ENCODE measurements around the gene VPS9D1.

VPS9D1 gene

DNA sequence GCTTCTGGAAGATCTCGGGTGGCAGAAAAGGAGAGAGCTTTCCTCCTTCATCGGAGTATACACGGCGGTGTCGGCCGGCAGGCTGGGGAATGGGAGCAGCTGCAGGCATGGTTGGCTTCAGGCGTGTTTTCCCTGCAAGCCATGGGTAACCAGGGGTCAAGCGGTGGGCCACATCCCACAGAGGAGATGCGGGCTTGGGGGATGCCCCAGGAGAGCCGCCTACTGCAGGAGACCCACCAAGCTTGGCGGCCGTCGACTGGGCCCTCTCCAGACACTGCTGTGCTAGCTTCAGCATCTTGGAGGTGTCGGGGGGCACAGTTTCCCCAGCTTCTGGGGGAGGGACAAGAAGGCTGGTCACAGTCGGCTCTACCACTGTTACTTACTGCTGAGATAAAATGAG lies 4.2 kb downstream of the VPS9D1 start:
- no peak overlapping the region for H3K4me3 ChIP-seq (ENCODE audit: low read depth, low read length)
- TF ChIP-seq, protein P1, sequence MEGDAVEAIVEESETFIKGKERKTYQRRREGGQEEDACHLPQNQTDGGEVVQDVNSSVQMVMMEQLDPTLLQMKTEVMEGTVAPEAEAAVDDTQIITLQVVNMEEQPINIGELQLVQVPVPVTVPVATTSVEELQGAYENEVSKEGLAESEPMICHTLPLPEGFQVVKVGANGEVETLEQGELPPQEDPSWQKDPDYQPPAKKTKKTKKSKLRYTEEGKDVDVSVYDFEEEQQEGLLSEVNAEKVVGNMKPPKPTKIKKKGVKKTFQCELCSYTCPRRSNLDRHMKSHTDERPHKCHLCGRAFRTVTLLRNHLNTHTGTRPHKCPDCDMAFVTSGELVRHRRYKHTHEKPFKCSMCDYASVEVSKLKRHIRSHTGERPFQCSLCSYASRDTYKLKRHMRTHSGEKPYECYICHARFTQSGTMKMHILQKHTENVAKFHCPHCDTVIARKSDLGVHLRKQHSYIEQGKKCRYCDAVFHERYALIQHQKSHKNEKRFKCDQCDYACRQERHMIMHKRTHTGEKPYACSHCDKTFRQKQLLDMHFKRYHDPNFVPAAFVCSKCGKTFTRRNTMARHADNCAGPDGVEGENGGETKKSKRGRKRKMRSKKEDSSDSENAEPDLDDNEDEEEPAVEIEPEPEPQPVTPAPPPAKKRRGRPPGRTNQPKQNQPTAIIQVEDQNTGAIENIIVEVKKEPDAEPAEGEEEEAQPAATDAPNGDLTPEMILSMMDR (IDR thresholded peaks at IDR 0.05; ENCODE audit: low read depth, low read length) = no peak

DNA sequence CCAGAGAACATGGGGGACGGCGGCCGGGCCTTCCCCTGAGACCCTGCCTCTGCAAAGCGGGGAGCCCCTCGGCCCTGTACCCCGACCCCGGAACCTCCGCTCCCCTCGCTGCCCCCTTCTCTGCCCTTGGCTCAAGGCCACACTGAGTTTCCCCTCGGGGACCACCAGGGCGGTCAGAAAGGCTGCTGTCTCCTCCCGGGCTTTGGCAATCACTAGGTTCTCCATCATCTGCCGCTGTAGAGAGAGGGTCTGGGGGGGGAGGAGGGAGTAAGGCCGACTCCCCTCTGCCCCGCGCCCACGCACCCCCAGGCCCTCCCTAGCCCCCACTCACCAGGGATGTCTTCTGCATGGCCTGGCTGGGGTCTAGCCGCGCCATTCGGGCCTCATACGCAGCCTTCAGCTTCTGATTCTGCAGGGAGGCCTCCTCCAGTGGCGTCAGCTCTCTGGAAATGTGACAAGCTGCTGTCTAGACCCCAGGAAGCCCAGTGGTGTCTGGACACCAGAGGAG lies 8.4 kb downstream of the VPS9D1 start:
- TF ChIP-seq, protein P1 (IDR thresholded peaks at IDR 0.05; ENCODE audit: low read depth, low read length) = no peak
- H3K4me3 ChIP-seq (ENCODE audit: low read depth, low read length) = peak overlapping the region; percentile 58

DNA sequence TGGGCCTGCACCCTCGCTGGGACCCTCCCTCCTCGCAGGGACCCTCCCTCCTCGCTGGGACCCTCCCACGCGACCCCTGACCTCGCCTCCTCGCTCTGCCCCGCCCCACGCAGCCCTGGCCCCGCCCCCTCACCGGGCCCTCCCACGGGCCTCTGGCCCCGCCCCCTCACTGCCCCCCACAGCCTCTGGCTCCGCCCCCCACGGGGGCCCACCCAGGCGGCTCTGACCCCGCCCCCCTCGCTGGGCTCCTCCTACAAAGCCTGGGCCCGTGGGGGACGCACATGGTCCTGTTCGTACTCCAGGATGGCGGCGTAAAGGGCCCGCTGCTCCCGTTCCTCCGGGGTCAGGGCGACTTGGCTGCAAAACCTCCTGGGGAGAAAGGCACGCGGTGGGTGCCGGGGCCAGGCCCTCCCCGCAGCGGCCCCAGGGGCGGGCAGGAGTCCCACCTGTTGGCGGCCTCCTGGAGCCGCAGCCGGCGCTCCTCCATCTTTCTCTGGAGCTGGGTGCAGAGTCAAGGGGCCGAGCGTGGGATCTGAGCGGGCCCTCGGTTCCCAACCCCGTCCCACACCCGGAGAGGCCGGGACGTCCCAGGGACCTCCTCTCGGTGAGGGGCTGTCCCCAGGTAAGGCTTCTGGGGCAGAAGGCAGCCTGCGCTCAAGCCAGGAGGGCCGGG lies 9.0 kb downstream of the VPS9D1 start:
- H3K4me3 ChIP-seq (ENCODE audit: low read depth, low read length) = peak overlapping the region; percentile 58
- TF ChIP-seq, protein P1 (IDR thresholded peaks at IDR 0.05; ENCODE audit: low read depth, low read length) = no peak

DNA sequence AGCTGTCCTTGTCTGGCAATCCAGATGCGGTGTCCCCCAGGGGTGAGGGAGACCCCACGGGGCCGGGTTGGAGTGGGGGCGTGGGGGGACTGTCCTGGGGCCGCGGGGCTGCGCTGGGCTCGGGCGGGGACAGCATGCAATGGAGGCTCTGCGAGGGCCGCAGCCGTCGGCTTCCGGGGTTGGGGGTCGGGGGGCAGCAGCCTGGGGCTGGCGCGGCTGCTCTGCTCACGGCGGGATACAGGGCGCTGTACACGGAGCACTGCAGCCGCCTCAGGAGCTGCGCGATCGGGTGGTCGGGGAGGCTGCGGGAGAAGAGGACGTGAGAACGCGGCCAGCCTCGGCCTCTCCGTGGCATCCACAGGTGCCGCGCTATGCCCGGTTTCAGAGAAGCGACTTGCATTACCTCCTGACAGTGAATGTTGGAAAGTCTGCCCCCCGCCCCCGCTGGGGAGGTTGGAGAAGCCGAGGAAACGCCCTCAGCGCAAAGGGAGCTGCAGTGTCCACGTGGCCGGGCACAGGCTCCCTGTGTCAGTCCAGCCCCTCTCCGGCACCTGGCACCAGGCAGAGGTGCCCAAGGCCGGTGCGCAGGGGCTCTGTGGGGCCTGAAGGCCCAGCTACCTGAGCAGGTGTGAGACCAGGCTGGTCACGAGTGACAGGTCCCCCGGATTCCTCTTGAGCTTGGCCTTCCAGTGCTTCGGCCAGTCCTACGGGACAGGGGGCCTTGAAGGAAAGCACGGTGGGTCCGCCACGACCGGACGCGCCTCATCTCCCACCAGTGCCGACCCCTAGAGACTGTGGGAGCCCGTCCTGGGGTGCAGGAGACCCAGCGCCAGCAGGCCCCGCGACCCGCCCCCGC lies 9.8 kb downstream of the VPS9D1 start:
- no peak overlapping the region for H3K4me3 ChIP-seq (ENCODE audit: low read depth, low read length)
- TF ChIP-seq, protein P1 (IDR thresholded peaks at IDR 0.05; ENCODE audit: low read depth, low read length) = no peak

DNA sequence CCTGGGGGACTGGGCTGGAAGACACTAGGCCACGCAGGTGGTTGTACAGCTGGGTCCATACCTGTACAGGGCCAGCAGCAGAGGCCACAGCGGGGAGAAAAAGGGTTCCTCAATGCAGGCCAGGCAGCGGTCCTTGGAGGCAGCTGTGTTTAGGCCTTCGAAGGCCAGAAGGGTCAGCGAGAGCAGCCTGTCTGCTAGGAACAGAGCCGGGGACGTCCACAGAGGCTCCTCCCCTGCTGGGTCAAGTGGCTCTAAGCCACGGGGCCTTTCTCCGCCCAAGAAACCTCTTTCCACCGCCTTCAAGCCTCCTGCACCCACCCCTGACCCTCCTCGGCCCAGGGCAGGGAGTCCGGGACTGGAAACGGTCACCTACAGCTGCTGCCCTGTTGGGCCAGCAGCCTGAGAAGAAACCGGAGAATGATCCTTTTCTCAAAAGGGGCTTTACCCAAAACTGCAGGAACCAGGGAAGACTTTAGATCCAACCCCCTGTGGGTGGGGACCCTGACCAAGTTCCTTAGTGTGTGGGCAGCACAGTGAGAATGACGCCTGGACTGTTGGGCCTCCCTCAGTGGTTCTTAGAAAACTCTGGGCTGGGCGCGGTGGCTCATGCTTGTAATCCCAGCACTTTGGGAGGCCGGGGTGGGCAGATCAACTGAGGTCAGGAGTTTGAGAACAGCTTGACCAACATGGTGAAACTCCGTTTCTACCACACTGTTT lies 10.8 kb downstream of the VPS9D1 start:
- TF ChIP-seq, protein P1 (IDR thresholded peaks at IDR 0.05; ENCODE audit: low read depth, low read length) = no peak
- H3K4me3 ChIP-seq (ENCODE audit: low read depth, low read length) = no peak overlapping the region

DNA sequence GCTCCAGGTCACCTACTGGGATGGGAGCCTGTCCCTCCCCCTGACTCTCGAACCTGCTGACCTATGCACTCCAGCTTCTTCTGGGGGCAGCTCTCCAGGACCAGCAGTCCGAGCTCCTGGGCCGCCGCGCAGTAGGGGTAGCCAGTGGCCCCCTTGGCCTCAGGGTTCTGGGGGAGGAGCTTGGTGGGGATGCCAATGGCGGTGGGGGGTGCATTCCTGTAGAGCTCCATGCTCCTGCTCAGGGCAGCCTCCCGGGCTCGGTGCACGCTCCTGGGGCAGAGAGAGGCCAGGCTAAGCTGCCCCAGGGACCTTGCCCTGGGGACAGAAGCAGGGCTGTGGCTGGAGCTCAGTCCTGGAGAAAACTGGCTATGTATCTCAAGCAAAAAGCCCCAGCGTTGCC lies 11.5 kb downstream of the VPS9D1 start:
- no peak overlapping the region for H3K4me3 ChIP-seq (ENCODE audit: low read depth, low read length)
- TF ChIP-seq, protein P1 (IDR thresholded peaks at IDR 0.05; ENCODE audit: low read depth, low read length) = no peak

Data from WI38 (cell line).